Omental fat pad (tissue), 4 donors: ENCODE data around the gene ARHGAP28. TPM values are rescaled to one million over a fixed set of nuclear protein-coding genes. Genes with fewer than 3 reads are reported as not detected.

ENCODE experiments used
- ATAC-seq: fragments of 150-250 bp; one replicate; pipeline ENCODE4 v1.9.1; 2016; ENCODE audit warnings: mild to moderate bottlenecking, moderate library complexity; ENCODE audit not compliant: low FRiP score
- DNase-seq: peaks from one replicate; pipeline ENCODE4 v3.0.0-alpha.2; 2019; ENCODE audit warnings: low spot score
- CTCF ChIP-seq, 3 donors: fragments of 450-650 bp; IDR thresholded peaks; one replicate each; pipeline ENCODE4 v1.5.1; 2016 to 2017; ENCODE audit warnings: antibody characterized with exemption in 3 of 3, mild to moderate bottlenecking in 3 of 3, moderate library complexity in 2 of 3
- small RNA-seq: library from RNA; depleted of rRNA; stranded (forward); fragments of <200 nt; gene quantifications from one replicate; pipeline ENCODE3, GENCODE V24; 2016
- total RNA-seq, 4 donors: library from RNA; depleted of rRNA; stranded (reverse); fragments of >200 nt; gene quantifications; one replicate each; pipeline ENCODE4 v1.1.0, GENCODE V29; 2016

ARHGAP28 gene
- total RNA-seq, 4 donors from 2014 or later = 4.7 to 23.7 (median 10.4) TPM

GRCh38 chr18:6963452-6964097 is 234.1 kb downstream of the ARHGAP28 start:
- ATAC-seq (no peak), DNase-seq (no peak)
- no peak for TF ChIP-seq CTCF (IDR thresholded peaks at IDR 0.05)

Small RNA genes lying within 50 kb of the gene (small RNA-seq; reads per million reads assigned to genes)
- gene RNU6-916P = not detected
